HepG2 (cell line): ENCODE data around the gene HABP4. TPM values are rescaled to one million over a fixed set of nuclear protein-coding genes. Genes with fewer than 3 reads are reported as not detected.

Experiments
- ATF2 ChIP-seq: sonication (generic); formaldehyde crosslinking; IDR thresholded peaks from 2 replicates; pipeline ENCODE4 v1.4.0; 2020; ENCODE audit warnings: missing genetic modification reagents
- BCL6 ChIP-seq: IDR thresholded peaks from 2 replicates; pipeline ENCODE4 v1.6.1; 2016; ENCODE audit warnings: missing genetic modification reagents, missing compliant biosample characterization
- BHLHE40 ChIP-seq: IDR thresholded peaks from 2 replicates; pipeline ENCODE4 v1.6.1; 2011; ENCODE audit warnings: low read length, improper control_type of control experiment
- CBX2 ChIP-seq, 2 experiments: fragments of 200-600 bp in 1 of 2; sonication (generic); formaldehyde crosslinking in 1 of 2; IDR thresholded peaks; 2 replicates each; pipeline versions ENCODE4 v1.7.0 to v1.8.1; 2018 to 2022; ENCODE audit warnings: low read depth in 2 of 2, low read length in 1 of 2, mild to moderate bottlenecking in 1 of 2, missing genetic modification reagents in 1 of 2
- DRAP1 ChIP-seq: IDR thresholded peaks from 2 replicates; pipeline ENCODE4 v1.6.1; 2016; ENCODE audit warnings: missing genetic modification reagents, missing compliant biosample characterization
- EED ChIP-seq: sonication (generic); formaldehyde crosslinking; IDR thresholded peaks from 2 replicates; pipeline ENCODE4 v1.5.0; 2020; ENCODE audit warnings: mild to moderate bottlenecking, missing genetic modification reagents
- FOXK1 ChIP-seq: sonication (generic); formaldehyde crosslinking; IDR thresholded peaks from 2 replicates; pipeline ENCODE4 v1.4.0; 2020; ENCODE audit warnings: low read depth, missing genetic modification reagents, borderline replicate concordance
- HDAC1 ChIP-seq: sonication (generic); formaldehyde crosslinking; IDR thresholded peaks from 2 replicates; pipeline ENCODE4 v1.5.1; 2020; ENCODE audit warnings: mild to moderate bottlenecking, missing genetic modification reagents
- JDP2 ChIP-seq: sonication (generic); formaldehyde crosslinking; IDR thresholded peaks from 2 replicates; pipeline ENCODE4 v1.8.1; 2022; ENCODE audit warnings: missing genetic modification reagents, borderline replicate concordance
- MAFK ChIP-seq, 2 experiments: IDR thresholded peaks in 1 of 2; conservative IDR thresholded peaks in 1 of 2; 2 replicates each; pipeline ENCODE4 v1.6.1; 2011; ENCODE audit warnings: improper control_type of control experiment in 2 of 2, low read length in 2 of 2
- NCOA1 ChIP-seq: sonication (generic); formaldehyde crosslinking; IDR thresholded peaks from 2 replicates; pipeline ENCODE4 v1.9.0; 2021; ENCODE audit warnings: missing genetic modification reagents
- THAP9 ChIP-seq: sonication (generic); formaldehyde crosslinking; IDR thresholded peaks from 2 replicates; pipeline ENCODE4; 2020; ENCODE audit warnings: missing genetic modification reagents, mild to moderate bottlenecking, borderline replicate concordance
- XBP1 ChIP-seq: sonication (generic); formaldehyde crosslinking; IDR thresholded peaks from 2 replicates; pipeline ENCODE4 v1.5.0; 2020; ENCODE audit warnings: missing genetic modification reagents
- YEATS4 ChIP-seq: sonication (generic); formaldehyde crosslinking; IDR thresholded peaks from 2 replicates; pipeline ENCODE4 v1.4.0; 2020; ENCODE audit warnings: missing genetic modification reagents, borderline replicate concordance
- ZNF232 ChIP-seq: sonication (generic); formaldehyde crosslinking; IDR thresholded peaks from 2 replicates; pipeline ENCODE4 v1.4.0; 2020; ENCODE audit warnings: missing genetic modification reagents, borderline replicate concordance
- ZNF343 ChIP-seq: sonication (generic); formaldehyde crosslinking; IDR thresholded peaks from 2 replicates; pipeline ENCODE4 v1.4.0; 2020; ENCODE audit warnings: mild to moderate bottlenecking, missing genetic modification reagents
- ZNF501 ChIP-seq: sonication (generic); formaldehyde crosslinking; IDR thresholded peaks from 2 replicates; pipeline ENCODE4 v1.5.1; 2020; ENCODE audit warnings: mild to moderate bottlenecking, moderate library complexity, missing genetic modification reagents
- ZNF569 ChIP-seq: sonication (generic); formaldehyde crosslinking; IDR thresholded peaks from 2 replicates; pipeline ENCODE4 v1.5.0; 2020; ENCODE audit warnings: mild to moderate bottlenecking, missing genetic modification reagents, moderate library complexity, borderline replicate concordance
- ZNF691 ChIP-seq: sonication (generic); formaldehyde crosslinking; IDR thresholded peaks from 2 replicates; pipeline ENCODE4 v1.4.0; 2020; ENCODE audit warnings: missing genetic modification reagents, low read depth, mild to moderate bottlenecking, borderline replicate concordance
- polyA plus RNA-seq, 8 experiments: library from polyadenylated mRNA; depleted of rRNA in 3 of 8; stranded (reverse) in 7 of 8; unstranded in 1 of 8; fragments of >200 nt; fragmentation: Illumina TruSeq in 4 of 8; extraction: Trizol in 4 of 8; gene quantifications; 2 replicates each; pipeline versions ENCODE4 v1.2.1 to v1.2.3, GENCODE V29; 2011 to 2016; ENCODE audit warnings: low read depth in 4 of 8, missing spikeins in 1 of 8, mixed read lengths in 1 of 8; ENCODE audit not compliant: insufficient read depth in 1 of 8
- total RNA-seq, 5 experiments: library from RNA; depleted of rRNA; stranded (reverse); fragments of >200 nt; fragmentation: Illumina TruSeq; extraction: Trizol; gene quantifications; 2 replicates each; pipeline ENCODE4 v1.2.3, GENCODE V29; 2016; ENCODE audit warnings: low read depth in 1 of 5

The HABP4 gene
- total and polyA plus RNA-seq, 2 of the 13 experiments (the other 11 are each of a cell fraction or from before 2014, with no cell fraction given): 14.3 to 26.6 TPM

- TF ChIP-seq ZNF501 (CRISPR knock-in tag) (0 out of 2 replicates have a peak, but pooled peaks have one; percentile 33), EED (CRISPR knock-in tag) (no peak), XBP1 (CRISPR knock-in tag) (no peak), THAP9 (CRISPR knock-in tag) (0 out of 2 replicates have a peak, but pooled peaks have one; percentile 3), BCL6 (CRISPR knock-in tag) (peak; percentile 8; the same call in 1 of the 2 replicates), ZNF343 (no peak), HDAC1 (CRISPR knock-in tag) (peak; percentile 38; the same call in 1 of the 2 replicates), ATF2 (CRISPR knock-in tag) (no peak), ZNF691 (CRISPR knock-in tag) (no peak; the same call in 1 of the 2 replicates), CBX2 (IDR thresholded peaks at IDR 0.05; ENCODE audit: low read depth, low read length) (no peak), CBX2 (CRISPR knock-in tag; IDR thresholded peaks at IDR 0.05; ENCODE audit: low read depth) (no peak), ZNF232 (CRISPR knock-in tag) (no peak), BHLHE40 (no peak), NCOA1 (CRISPR knock-in tag) (no peak), DRAP1 (CRISPR knock-in tag) (peak; percentile 20), YEATS4 (CRISPR knock-in tag) (peak; percentile 76; the same call in 1 of the 2 replicates), ZNF569 (CRISPR knock-in tag) (no peak), FOXK1 (CRISPR knock-in tag) (0 out of 2 replicates have a peak, but pooled peaks have one; percentile 10), MAFK (conservative IDR thresholded peaks at IDR 0.05 in 1 of 2, IDR thresholded peaks at IDR 0.05 in 1 of 2; ENCODE audit: low read length in 2 of 2) (no peak), JDP2 (peak; percentile 26; the same call in 1 of the 2 replicates)
These were observed 30.9 kb upstream of the HABP4 start (continued) for GRCh38 chr9:96418920-96419690.
